ENCODE data around the gene TBCK.

Gene TBCK

GRCh38 chr4:106315968-106316772 is at the start of gene TBCK, which contains the start of gene AIMP1:
TSS of gene TBCK (minus strand) at chr4:106316209. CDS start at chr4:106308960, 7,249 bp downstream.
TSS of gene AIMP1 (plus strand) at chr4:106316550. CDS start at chr4:106325010, 8,460 bp downstream.
- Histone ChIP-seq H3K9ac (peak within 1 kb of the TSS; percentile 63), H3K27ac (peak within 1 kb of the TSS; percentile 96), H3K27me3 (ENCODE audit: control insufficient read depth, insufficient read depth, low read length) (no peaks in the 10 kb centered on the region), H3K4me1 (peaks cover 5% of the 10 kb centered on the region), H3K4me3 (ENCODE audit: low read depth, low read length) (peak within 1 kb of the TSS; percentile 95), H2AFZ (peak within 1 kb of the TSS; percentile 95), H3K36me3 (ENCODE audit: control insufficient read depth, insufficient read depth, low read length) (no peaks in the 10 kb centered on the region), H3K79me2 (peaks cover 4% of the 10 kb centered on the region), H3K4me2 (ENCODE audit: low read length) (peak within 1 kb of the TSS; percentile 86), H3K9me3 (ENCODE audit: control insufficient read depth, low read length) (no peaks in the 10 kb centered on the region)
- TF ChIP-seq, protein P1, sequence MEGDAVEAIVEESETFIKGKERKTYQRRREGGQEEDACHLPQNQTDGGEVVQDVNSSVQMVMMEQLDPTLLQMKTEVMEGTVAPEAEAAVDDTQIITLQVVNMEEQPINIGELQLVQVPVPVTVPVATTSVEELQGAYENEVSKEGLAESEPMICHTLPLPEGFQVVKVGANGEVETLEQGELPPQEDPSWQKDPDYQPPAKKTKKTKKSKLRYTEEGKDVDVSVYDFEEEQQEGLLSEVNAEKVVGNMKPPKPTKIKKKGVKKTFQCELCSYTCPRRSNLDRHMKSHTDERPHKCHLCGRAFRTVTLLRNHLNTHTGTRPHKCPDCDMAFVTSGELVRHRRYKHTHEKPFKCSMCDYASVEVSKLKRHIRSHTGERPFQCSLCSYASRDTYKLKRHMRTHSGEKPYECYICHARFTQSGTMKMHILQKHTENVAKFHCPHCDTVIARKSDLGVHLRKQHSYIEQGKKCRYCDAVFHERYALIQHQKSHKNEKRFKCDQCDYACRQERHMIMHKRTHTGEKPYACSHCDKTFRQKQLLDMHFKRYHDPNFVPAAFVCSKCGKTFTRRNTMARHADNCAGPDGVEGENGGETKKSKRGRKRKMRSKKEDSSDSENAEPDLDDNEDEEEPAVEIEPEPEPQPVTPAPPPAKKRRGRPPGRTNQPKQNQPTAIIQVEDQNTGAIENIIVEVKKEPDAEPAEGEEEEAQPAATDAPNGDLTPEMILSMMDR (IDR thresholded peaks at IDR 0.05) = no peak

DNA sequence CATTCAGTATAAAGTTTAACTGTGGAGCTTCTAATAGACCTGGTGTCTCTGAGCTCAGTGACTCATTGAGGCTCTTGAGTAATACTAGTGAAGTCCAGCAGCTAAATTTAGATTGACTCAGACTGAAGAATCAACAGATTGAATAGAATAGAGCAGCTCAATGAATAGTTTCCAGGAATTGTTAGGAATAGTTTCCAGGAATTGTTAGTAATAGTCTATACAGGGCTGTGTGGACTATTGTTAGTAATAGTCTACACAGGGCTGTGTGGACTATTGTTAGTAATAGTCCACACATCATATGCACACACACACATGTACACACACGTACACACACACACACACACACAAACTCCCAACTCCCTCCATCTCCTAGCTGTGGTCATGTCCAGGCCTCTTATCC is 49.6 kb upstream of the TBCK start:
- Histone ChIP-seq H3K4me1 (no peaks in the 10 kb centered on the region), H3K4me3 (ENCODE audit: low read depth, low read length) (no peak overlapping the region), H3K9me3 (ENCODE audit: control insufficient read depth, low read length) (no peaks in the 10 kb centered on the region), H3K4me2 (ENCODE audit: low read length) (no peak overlapping the region), H3K27ac (no peak overlapping the region), H3K9ac (no peak overlapping the region), H3K36me3 (ENCODE audit: control insufficient read depth, insufficient read depth, low read length) (no peaks in the 10 kb centered on the region), H2AFZ (no peak overlapping the region), H3K79me2 (no peaks in the 10 kb centered on the region), H3K27me3 (ENCODE audit: control insufficient read depth, insufficient read depth, low read length) (no peaks in the 10 kb centered on the region)
- TF ChIP-seq, protein P1 (IDR thresholded peaks at IDR 0.05) = no peak

- Histone ChIP-seq H3K4me1 (no peaks in the 10 kb centered on the region), H3K9ac (no peak overlapping the region), H3K4me3 (ENCODE audit: low read depth, low read length) (no peak overlapping the region), H3K36me3 (ENCODE audit: control insufficient read depth, insufficient read depth, low read length) (no peaks in the 10 kb centered on the region), H3K79me2 (no peaks in the 10 kb centered on the region), H3K27me3 (ENCODE audit: control insufficient read depth, insufficient read depth, low read length) (no peaks in the 10 kb centered on the region), H3K9me3 (ENCODE audit: control insufficient read depth, low read length) (no peaks in the 10 kb centered on the region), H3K4me2 (ENCODE audit: low read length) (no peak overlapping the region), H2AFZ (no peak overlapping the region), H3K27ac (no peak overlapping the region)
- TF ChIP-seq, protein P1 (IDR thresholded peaks at IDR 0.05) = no peak
These were observed 48.3 kb upstream of the TBCK start for GRCh38 chr4:106364282-106364681.

GRCh38 chr4:106362086-106362825 is 46.2 kb upstream of the TBCK start:
- no peak overlapping the region for H3K9ac ChIP-seq
- TF ChIP-seq, protein P1 (IDR thresholded peaks at IDR 0.05) = no peak
- no peaks in the 10 kb centered on the region for H3K79me2 ChIP-seq
- H3K4me3 ChIP-seq (ENCODE audit: low read depth, low read length) = no peak overlapping the region
- no peaks in the 10 kb centered on the region for H3K4me1 ChIP-seq
- H3K27ac ChIP-seq = no peak overlapping the region
- no peaks in the 10 kb centered on the region for H3K27me3 ChIP-seq (ENCODE audit: control insufficient read depth, insufficient read depth, low read length)
- no peaks in the 10 kb centered on the region for H3K36me3 ChIP-seq (ENCODE audit: control insufficient read depth, insufficient read depth, low read length)
- no peak overlapping the region for H2AFZ ChIP-seq
- no peak overlapping the region for H3K4me2 ChIP-seq (ENCODE audit: low read length)
- no peaks in the 10 kb centered on the region for H3K9me3 ChIP-seq (ENCODE audit: control insufficient read depth, low read length)
